ENCODE measurements around the gene KLHL13.

KLHL13 gene

GRCh38 chrX:118062817-118063615 lies 53.6 kb downstream of the KLHL13 start:
- Histone ChIP-seq H3K9me3 (ENCODE audit: insufficient read depth, low read length, severe bottlenecking) (no peaks in the 10 kb centered on the region), H3K79me2 (ENCODE audit: insufficient read depth, low read length) (no peaks in the 10 kb centered on the region), H3K27me3 (ENCODE audit: insufficient read depth, low read length, poor library complexity) (no peaks in the 10 kb centered on the region), H4K20me1 (ENCODE audit: insufficient read depth, low read length) (no peaks in the 10 kb centered on the region), H3K9ac (ENCODE audit: low read depth, low read length) (no peak overlapping the region), H3K36me3 (ENCODE audit: insufficient read depth, low read length) (no peaks in the 10 kb centered on the region), H3K27ac (ENCODE audit: low read length) (no peak overlapping the region), H3K4me3 (ENCODE audit: low read depth in 1 of 2, low read length in 2 of 2) (no peak overlapping the region), H3K4me2 (ENCODE audit: insufficient read depth, low read length) (no peak overlapping the region), H3K4me1 (ENCODE audit: insufficient read depth, low read length) (no peaks in the 10 kb centered on the region), H2AFZ (ENCODE audit: low read depth, low read length) (no peak overlapping the region)
- no peak for TF ChIP-seq EZH2 (IDR thresholded peaks at IDR 0.05; ENCODE audit: borderline replicate concordance, low read depth, low read length, severe bottlenecking)
- TF ChIP-seq, protein P1, sequence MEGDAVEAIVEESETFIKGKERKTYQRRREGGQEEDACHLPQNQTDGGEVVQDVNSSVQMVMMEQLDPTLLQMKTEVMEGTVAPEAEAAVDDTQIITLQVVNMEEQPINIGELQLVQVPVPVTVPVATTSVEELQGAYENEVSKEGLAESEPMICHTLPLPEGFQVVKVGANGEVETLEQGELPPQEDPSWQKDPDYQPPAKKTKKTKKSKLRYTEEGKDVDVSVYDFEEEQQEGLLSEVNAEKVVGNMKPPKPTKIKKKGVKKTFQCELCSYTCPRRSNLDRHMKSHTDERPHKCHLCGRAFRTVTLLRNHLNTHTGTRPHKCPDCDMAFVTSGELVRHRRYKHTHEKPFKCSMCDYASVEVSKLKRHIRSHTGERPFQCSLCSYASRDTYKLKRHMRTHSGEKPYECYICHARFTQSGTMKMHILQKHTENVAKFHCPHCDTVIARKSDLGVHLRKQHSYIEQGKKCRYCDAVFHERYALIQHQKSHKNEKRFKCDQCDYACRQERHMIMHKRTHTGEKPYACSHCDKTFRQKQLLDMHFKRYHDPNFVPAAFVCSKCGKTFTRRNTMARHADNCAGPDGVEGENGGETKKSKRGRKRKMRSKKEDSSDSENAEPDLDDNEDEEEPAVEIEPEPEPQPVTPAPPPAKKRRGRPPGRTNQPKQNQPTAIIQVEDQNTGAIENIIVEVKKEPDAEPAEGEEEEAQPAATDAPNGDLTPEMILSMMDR (IDR thresholded peaks at IDR 0.05; ENCODE audit: borderline replicate concordance, extremely low read depth, low read length, poor library complexity, severe bottlenecking), result no peak
- ATAC-seq (ENCODE audit: insufficient read depth, low read depth), result no peak
- DNase-seq, result no peak

DNA sequence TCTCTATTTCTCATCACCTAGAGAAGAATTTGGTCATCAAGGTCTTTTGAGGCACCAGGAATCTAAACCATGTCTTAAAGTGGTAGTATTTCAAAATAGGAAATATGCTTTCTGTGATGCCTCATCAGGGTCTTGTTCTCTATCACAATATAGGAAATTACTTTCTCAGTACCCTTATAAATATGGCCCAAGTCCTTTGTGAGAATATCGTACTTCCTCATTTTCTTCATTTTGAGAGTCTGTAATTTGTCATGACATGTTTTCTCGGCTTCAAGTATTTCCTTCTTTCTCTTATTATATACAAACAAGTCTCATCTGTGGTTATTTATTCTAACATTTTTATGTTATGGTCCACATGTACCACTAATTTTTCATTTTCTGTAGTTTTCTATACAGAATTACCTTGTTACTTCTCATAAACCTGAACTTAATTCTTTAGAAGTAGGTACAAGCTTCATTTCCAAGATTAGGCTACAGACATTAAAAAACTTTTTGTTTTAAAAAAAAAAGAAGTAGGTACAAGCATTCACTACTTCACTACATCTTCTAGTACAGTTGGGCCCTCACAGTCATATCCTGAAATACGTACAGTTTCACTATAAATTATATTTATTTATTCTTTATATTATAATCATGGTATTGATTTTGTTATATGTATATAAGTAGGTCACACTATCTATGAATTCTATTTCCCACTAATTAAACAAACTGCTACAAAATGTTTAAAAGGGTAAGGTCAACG lies 54.4 kb downstream of the KLHL13 start:
- Histone ChIP-seq H3K27ac (ENCODE audit: low read length) (no peak overlapping the region), H3K4me2 (ENCODE audit: insufficient read depth, low read length) (no peak overlapping the region), H3K9me3 (ENCODE audit: insufficient read depth, low read length, severe bottlenecking) (no peaks in the 10 kb centered on the region), H3K36me3 (ENCODE audit: insufficient read depth, low read length) (no peaks in the 10 kb centered on the region), H3K4me1 (ENCODE audit: insufficient read depth, low read length) (no peaks in the 10 kb centered on the region), H3K79me2 (ENCODE audit: insufficient read depth, low read length) (no peaks in the 10 kb centered on the region), H2AFZ (ENCODE audit: low read depth, low read length) (no peak overlapping the region), H3K4me3 (ENCODE audit: low read depth in 1 of 2, low read length in 2 of 2) (no peak overlapping the region), H4K20me1 (ENCODE audit: insufficient read depth, low read length) (no peaks in the 10 kb centered on the region), H3K27me3 (ENCODE audit: insufficient read depth, low read length, poor library complexity) (no peaks in the 10 kb centered on the region), H3K9ac (ENCODE audit: low read depth, low read length) (no peak overlapping the region)
- DNase-seq (no peak), ATAC-seq (ENCODE audit: insufficient read depth, low read depth) (no peak)
- TF ChIP-seq EZH2 (IDR thresholded peaks at IDR 0.05; ENCODE audit: borderline replicate concordance, low read depth, low read length, severe bottlenecking), result no peak
- TF ChIP-seq, protein P1 (IDR thresholded peaks at IDR 0.05; ENCODE audit: borderline replicate concordance, extremely low read depth, low read length, poor library complexity, severe bottlenecking), result no peak

- no peak overlapping the region for H3K4me2 ChIP-seq (ENCODE audit: insufficient read depth, low read length)
- no peaks in the 10 kb centered on the region for H3K4me1 ChIP-seq (ENCODE audit: insufficient read depth, low read length)
- H2AFZ ChIP-seq (ENCODE audit: low read depth, low read length), result no peak overlapping the region
- DNase-seq, result no peak
- no peaks in the 10 kb centered on the region for H3K36me3 ChIP-seq (ENCODE audit: insufficient read depth, low read length)
- H3K79me2 ChIP-seq (ENCODE audit: insufficient read depth, low read length), result no peaks in the 10 kb centered on the region
- no peak overlapping the region for H3K4me3 ChIP-seq (ENCODE audit: low read depth in 1 of 2, low read length in 2 of 2)
- H3K27ac ChIP-seq (ENCODE audit: low read length), result no peak overlapping the region
- TF ChIP-seq, protein P1 (IDR thresholded peaks at IDR 0.05; ENCODE audit: borderline replicate concordance, extremely low read depth, low read length, poor library complexity, severe bottlenecking), result no peak
- no peak for TF ChIP-seq EZH2 (IDR thresholded peaks at IDR 0.05; ENCODE audit: borderline replicate concordance, low read depth, low read length, severe bottlenecking)
- H3K9ac ChIP-seq (ENCODE audit: low read depth, low read length), result no peak overlapping the region
- H3K27me3 ChIP-seq (ENCODE audit: insufficient read depth, low read length, poor library complexity), result no peaks in the 10 kb centered on the region
- no peaks in the 10 kb centered on the region for H4K20me1 ChIP-seq (ENCODE audit: insufficient read depth, low read length)
- no peaks in the 10 kb centered on the region for H3K9me3 ChIP-seq (ENCODE audit: insufficient read depth, low read length, severe bottlenecking)
- no peak for ATAC-seq (ENCODE audit: insufficient read depth, low read depth)
Measured at GRCh38 chrX:118058924-118059323, 57.7 kb downstream of the KLHL13 start.

Measured in DND-41 (cell line).